ENCODE measurements around the gene ETS1. TPM values are rescaled to one million over a fixed set of nuclear protein-coding genes. Genes with fewer than 3 reads are reported as not detected.

Gene ETS1
- total RNA-seq, 1 donor from 2014 or later, result 0.54 TPM

DNA sequence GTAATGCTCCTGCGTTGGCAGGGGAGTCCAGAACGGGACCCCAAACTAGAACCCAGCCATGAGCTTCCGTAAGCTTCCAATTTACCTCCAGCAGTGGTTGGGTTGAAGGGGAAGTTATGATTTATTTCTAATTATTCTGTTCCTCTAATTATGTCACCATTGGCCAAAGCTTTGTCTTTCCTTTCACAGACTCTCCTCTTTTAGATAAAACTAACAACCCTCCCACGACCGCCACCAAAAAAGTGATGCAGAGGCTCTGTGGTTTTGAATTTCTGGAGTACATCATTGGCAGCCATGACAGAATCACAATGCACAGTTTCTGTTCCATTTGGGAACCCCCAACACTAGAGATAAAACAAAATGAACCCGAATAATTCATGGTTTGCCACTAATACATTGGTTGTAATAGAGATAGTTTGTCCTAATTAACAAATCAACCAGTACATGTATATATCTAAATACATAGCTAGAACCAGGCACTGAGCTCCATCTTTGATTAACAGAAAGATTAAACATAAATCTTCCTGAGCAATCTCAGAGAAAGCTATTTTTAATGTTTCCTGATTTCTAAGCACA is 64.3 kb downstream of the ETS1 start:
- Histone ChIP-seq H3K79me2 (ENCODE audit: low read depth) (no peaks in the 10 kb centered on the region), H3K27ac (no peak overlapping the region), H3K9ac (no peak overlapping the region), H4K20me1 (ENCODE audit: low read depth) (peaks cover 38% of the 10 kb centered on the region), H3K9me3 (ENCODE audit: low read depth) (no peaks in the 10 kb centered on the region), H3K4me1 (peaks cover 4% of the 10 kb centered on the region), H3F3A (ENCODE audit: low read depth) (no peaks in the 10 kb centered on the region), H3K4me2 (peak overlapping the region; percentile 93), H2AFZ (replicated peaks) (no peak overlapping the region), H3K27me3 (peaks cover 98% of the 10 kb centered on the region), H3K4me3 (peak overlapping the region; percentile 59), H3K36me3 (no peaks in the 10 kb centered on the region)
- no peaks in the 10 kb centered on the region for H3K9me3 Mint-ChIP-seq
- TF ChIP-seq, protein P1, sequence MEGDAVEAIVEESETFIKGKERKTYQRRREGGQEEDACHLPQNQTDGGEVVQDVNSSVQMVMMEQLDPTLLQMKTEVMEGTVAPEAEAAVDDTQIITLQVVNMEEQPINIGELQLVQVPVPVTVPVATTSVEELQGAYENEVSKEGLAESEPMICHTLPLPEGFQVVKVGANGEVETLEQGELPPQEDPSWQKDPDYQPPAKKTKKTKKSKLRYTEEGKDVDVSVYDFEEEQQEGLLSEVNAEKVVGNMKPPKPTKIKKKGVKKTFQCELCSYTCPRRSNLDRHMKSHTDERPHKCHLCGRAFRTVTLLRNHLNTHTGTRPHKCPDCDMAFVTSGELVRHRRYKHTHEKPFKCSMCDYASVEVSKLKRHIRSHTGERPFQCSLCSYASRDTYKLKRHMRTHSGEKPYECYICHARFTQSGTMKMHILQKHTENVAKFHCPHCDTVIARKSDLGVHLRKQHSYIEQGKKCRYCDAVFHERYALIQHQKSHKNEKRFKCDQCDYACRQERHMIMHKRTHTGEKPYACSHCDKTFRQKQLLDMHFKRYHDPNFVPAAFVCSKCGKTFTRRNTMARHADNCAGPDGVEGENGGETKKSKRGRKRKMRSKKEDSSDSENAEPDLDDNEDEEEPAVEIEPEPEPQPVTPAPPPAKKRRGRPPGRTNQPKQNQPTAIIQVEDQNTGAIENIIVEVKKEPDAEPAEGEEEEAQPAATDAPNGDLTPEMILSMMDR (IDR thresholded peaks at IDR 0.05), result no peak
- no peaks in the 10 kb centered on the region for H3K36me3 Mint-ChIP-seq
- H3K4me1 Mint-ChIP-seq, result peaks cover 26% of the 10 kb centered on the region
- H3K27me3 Mint-ChIP-seq (ENCODE audit: insufficient read depth, low read depth), result peaks cover 50% of the 10 kb centered on the region
- DNase-seq (ENCODE audit: low spot score), result no peak
- H3K27ac Mint-ChIP-seq, result no peak overlapping the region
- peak overlapping the region; percentile 88 for H3K4me3 Mint-ChIP-seq

DNA sequence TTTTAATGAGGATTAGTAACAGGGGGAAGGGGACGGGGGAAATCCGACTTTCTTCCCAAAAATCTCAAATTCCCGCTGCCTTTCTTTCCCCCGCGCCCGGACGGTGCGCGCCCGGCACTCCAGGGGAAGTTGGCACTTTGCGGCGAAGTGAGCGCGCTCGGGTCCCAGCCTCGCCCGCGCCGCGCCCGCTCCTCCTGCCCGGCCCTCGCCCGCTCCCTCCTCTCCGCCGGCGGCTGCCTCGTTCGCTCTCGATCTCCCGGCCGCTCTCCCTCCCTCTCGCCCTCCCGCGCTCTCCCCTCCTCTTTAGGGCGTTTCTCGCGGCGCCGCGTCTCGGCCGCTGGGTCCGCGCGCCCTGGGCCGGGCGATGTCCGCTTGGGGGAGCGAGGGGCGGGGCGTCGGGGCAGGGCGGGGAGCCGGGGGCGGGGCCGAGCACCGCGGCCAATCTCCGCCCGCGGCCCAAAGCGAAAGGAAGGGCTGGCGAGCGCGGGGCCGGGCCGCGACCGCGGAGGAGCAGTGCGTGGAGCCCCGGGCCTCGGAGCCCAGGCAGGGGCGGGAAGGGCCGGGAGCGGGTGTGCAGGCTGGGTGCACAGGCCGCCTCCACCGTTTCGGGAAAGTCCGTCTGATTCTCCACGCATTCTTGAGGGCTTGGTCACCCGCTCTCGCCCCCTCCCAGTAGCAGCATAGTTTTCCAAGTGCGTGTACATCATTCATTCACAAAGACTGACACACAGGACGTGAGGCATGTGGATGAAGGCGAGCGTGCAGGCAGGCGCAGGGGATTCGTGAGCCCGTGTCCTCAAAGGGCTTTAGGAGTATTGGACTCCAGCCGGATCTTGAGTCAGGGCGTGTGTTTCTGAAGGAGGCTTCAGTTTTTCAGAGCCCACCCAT is 65.1 kb downstream of the ETS1 start:
- Histone ChIP-seq H3K27ac (no peak overlapping the region), H3K4me3 (peak overlapping the region; percentile 59), H2AFZ (replicated peaks) (peak overlapping the region; percentile 89), H4K20me1 (ENCODE audit: low read depth) (peaks cover 30% of the 10 kb centered on the region), H3K9me3 (ENCODE audit: low read depth) (no peaks in the 10 kb centered on the region), H3K4me2 (peak overlapping the region; percentile 93), H3K4me1 (peaks cover 4% of the 10 kb centered on the region), H3F3A (ENCODE audit: low read depth) (no peaks in the 10 kb centered on the region), H3K36me3 (no peaks in the 10 kb centered on the region), H3K9ac (no peak overlapping the region), H3K27me3 (peaks cover 98% of the 10 kb centered on the region), H3K79me2 (ENCODE audit: low read depth) (no peaks in the 10 kb centered on the region)
- Mint-ChIP-seq H3K9me3 (no peaks in the 10 kb centered on the region), H3K36me3 (no peaks in the 10 kb centered on the region), H3K27me3 (ENCODE audit: insufficient read depth, low read depth) (peaks cover 48% of the 10 kb centered on the region), H3K27ac (no peak overlapping the region), H3K4me3 (peak overlapping the region; percentile 88), H3K4me1 (peaks cover 22% of the 10 kb centered on the region)
- DNase-seq (ENCODE audit: low spot score), result peak; percentile 96
- TF ChIP-seq EZH2phosphoT487 (IDR thresholded peaks at IDR 0.05), result peak; percentile 61
- peak; percentile 83 for TF ChIP-seq EZH2 (IDR thresholded peaks at IDR 0.05)
- TF ChIP-seq, protein P1 (IDR thresholded peaks at IDR 0.05), result no peak

DNA sequence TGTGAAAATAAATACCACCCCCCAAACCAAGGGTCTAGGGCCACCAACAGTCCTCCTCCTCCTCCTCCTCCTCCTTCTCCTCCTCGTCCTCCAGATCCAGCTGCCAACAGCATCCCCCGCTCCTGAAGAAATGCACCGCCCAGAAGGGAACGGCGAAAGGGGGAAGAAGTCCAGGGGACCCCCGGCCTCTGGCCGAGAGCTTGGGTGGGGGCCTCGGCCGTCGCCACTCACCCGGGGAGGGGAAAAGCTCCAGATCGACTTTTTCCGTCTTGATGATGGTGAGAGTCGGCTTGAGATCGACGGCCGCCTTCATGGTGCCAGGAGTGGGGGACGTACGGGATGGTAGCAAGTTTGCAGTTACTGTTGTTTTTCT is 65.7 kb downstream of the ETS1 start:
- Histone ChIP-seq H3K4me2 (peak overlapping the region; percentile 93), H3F3A (ENCODE audit: low read depth) (no peaks in the 10 kb centered on the region), H3K27me3 (peaks cover 98% of the 10 kb centered on the region), H3K27ac (no peak overlapping the region), H3K4me3 (peak overlapping the region; percentile 59), H3K9ac (no peak overlapping the region), H3K36me3 (no peaks in the 10 kb centered on the region), H3K9me3 (ENCODE audit: low read depth) (no peaks in the 10 kb centered on the region), H3K4me1 (peaks cover 4% of the 10 kb centered on the region), H3K79me2 (ENCODE audit: low read depth) (no peaks in the 10 kb centered on the region), H2AFZ (replicated peaks) (peak overlapping the region; percentile 45), H4K20me1 (ENCODE audit: low read depth) (peaks cover 24% of the 10 kb centered on the region)
- TF ChIP-seq, protein P1 (IDR thresholded peaks at IDR 0.05), result no peak
- TF ChIP-seq EZH2 (IDR thresholded peaks at IDR 0.05) (no peak), EZH2phosphoT487 (IDR thresholded peaks at IDR 0.05) (no peak)
- Mint-ChIP-seq H3K27ac (no peak overlapping the region), H3K36me3 (no peaks in the 10 kb centered on the region), H3K4me3 (peak overlapping the region; percentile 86), H3K4me1 (peaks cover 22% of the 10 kb centered on the region), H3K27me3 (ENCODE audit: insufficient read depth, low read depth) (peaks cover 47% of the 10 kb centered on the region), H3K9me3 (no peaks in the 10 kb centered on the region)
- peak; percentile 36 for DNase-seq (ENCODE audit: low spot score)
